Choroid plexus epithelial cell (primary cell): Measurements from ENCODE around the gene FBN2.
A peak's percentile ranks its signal among the peaks of the same experiment; 100 is the strongest.

Source experiments
- DNase-seq: peaks from one replicate; pipeline ENCODE4 v3.0.0-alpha.2; 2010; ENCODE audit warnings: low read depth
- H3K4me3 ChIP-seq: 2 replicates; pipeline ENCODE4 v1.5.1; 2011; ENCODE audit warnings: low read depth, mild to moderate bottlenecking, control low read depth, low read length, moderate library complexity
- TF ChIP-seq, protein P1 (sequence below): conservative IDR thresholded peaks from 2 replicates; pipeline ENCODE4 v1.5.1; 2011; ENCODE audit warnings: low read depth, mild to moderate bottlenecking, control low read depth, inconsistent platforms, low read length, moderate library complexity

The FBN2 gene

DNA sequence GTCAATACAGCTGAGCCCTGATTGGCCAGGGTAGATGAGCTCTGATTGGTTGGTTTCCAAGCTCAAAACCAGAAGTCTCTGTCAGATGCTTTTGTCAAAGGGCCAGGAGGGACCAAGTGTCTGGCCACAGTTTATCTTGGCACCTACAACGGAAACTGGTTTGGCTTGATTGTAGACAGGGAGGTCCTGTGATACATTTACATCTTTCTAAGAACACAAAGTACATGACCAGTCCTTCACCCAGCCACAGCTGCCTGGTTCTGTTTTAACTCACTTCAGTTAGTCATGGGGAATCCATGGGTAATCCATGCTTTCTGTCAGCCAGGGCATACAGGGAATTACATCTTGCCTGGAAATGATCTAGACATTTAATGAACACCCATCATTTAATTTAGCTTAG, 283.3 kb downstream of the FBN2 start:
- TF ChIP-seq, protein P1, sequence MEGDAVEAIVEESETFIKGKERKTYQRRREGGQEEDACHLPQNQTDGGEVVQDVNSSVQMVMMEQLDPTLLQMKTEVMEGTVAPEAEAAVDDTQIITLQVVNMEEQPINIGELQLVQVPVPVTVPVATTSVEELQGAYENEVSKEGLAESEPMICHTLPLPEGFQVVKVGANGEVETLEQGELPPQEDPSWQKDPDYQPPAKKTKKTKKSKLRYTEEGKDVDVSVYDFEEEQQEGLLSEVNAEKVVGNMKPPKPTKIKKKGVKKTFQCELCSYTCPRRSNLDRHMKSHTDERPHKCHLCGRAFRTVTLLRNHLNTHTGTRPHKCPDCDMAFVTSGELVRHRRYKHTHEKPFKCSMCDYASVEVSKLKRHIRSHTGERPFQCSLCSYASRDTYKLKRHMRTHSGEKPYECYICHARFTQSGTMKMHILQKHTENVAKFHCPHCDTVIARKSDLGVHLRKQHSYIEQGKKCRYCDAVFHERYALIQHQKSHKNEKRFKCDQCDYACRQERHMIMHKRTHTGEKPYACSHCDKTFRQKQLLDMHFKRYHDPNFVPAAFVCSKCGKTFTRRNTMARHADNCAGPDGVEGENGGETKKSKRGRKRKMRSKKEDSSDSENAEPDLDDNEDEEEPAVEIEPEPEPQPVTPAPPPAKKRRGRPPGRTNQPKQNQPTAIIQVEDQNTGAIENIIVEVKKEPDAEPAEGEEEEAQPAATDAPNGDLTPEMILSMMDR = no peak
- DNase-seq = peak; percentile 46
- no peak overlapping the region for H3K4me3 ChIP-seq

DNA sequence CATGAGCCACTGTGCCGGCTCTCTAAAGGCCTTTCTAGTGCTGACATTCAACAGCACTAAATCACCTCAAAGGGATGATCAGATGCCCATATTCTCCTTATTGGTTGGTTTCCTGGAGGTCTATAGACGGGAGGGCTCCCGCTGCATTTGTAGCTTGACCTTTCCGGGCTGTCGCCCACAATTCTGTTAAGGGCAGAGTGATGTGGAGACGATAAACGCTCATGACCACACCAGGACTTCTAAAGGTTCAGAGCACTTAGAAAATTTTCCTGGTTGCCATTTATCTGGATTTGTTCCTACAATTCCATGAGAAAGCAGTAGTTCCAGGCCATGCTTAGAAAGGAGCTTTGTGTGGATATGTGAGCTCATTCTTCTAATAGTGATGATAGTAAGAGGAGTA, 284.2 kb downstream of the FBN2 start:
- TF ChIP-seq, protein P1 = no peak
- DNase-seq = no peak
- H3K4me3 ChIP-seq = no peak overlapping the region

DNA sequence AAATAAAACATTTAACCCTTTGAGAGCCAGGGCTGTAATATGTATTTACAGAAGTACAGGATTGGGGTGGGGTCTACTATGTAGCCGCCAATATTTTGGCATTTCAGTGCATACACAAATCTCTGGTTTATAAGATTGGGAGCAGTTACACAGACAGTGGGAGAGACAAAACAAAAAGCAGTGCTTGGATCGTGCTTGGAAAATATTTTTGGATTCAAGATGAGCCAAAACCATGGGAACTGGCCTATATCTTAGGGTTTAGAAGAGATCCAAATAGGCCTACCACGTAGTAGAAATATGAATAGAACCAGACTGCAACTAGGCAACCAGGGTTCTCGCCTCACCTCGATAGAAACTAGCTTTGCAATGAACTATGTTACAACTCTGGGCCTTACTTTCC, 284.9 kb downstream of the FBN2 start:
- TF ChIP-seq, protein P1 = no peak
- no peak overlapping the region for H3K4me3 ChIP-seq
- DNase-seq = no peak

DNA sequence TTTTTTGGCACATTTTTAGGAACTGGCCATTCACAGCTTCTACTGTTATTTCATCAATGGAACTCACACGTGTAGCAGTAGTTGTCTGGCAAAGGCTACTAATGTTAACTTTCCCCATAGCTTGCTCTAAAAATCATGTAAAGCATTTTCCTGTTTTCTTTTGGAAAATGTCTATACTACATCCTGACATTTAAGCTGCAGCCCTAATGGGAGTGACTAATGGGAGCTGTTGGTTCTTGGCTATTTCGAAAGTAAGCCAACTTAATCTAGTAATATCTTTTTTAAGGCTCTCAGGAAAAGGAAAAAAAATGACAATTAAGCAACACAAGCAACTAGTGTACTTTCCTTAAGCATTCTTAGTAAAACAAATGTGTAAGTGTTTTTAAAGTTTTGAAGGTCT, 285.3 kb downstream of the FBN2 start:
- TF ChIP-seq, protein P1 = no peak
- H3K4me3 ChIP-seq = no peak overlapping the region
- peak; percentile 52 for DNase-seq

DNA sequence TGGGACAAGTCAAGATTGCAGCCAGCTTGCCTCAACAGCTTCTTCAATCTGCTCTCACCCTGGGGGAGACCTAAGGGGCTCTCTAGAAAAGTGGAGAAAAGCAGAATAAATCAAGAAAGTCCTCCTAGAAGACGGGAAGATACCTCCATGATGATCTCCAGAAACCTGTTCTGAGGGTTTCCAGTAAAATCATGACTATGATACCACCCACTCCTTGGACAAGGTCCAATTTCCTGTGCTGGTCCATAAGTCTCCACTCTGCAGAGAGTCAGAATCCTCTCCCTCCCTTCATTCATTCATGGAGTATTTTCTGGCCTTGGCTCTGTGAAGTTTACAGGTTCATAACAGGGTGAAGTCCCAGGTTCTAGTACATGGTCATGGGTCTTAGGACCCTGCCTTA, 285.8 kb downstream of the FBN2 start:
- no peak overlapping the region for H3K4me3 ChIP-seq
- DNase-seq = peak; percentile 24
- TF ChIP-seq, protein P1 = no peak

DNA sequence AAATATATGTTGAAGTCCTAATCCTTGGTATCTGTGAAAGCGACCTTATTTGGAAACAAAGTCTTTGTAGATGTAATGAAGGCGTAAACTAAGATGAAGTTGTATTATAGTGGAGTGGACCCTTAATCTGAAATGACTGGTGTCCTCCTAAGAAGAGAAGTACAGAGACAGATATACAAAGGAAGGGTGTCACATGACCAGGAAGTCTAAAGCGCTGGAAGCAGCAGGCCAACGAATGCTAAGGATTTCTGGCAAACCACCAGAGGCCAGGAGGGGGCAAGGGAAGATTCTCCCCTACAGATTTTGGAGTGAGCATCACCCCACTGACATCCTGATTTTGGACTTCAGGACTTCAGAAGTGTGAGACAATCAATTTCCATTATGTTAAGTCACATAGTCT, 292.1 kb downstream of the FBN2 start:
- H3K4me3 ChIP-seq = no peak overlapping the region
- DNase-seq = no peak
- TF ChIP-seq, protein P1 = no peak

DNA sequence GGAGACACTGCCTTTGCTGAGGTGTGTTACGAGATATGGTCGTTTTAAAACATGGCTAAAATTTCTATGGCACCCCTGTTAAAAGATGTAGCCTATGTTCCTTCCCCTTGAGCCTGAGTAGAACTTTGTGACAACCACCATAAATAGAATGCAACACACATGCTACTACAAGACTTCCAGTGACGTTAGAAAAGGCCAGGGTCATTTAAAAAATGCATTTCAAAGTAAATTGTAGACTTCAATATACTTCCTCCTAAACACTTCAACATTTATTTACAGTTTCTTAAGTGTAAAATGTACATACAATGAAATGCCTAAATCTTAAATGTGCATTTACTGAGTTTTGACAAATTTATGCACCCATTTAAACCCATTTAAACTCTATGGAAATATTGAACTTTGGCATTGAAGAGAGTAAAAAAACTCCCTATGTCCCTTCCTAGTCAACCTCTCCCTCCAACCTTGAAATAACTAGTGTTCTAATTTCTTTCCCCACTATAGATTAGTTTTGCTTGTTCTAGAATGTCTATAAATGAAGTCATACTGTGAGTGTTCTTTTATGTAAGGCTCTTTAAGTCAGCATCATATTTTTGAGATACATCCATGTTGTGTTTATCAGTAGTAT, 294.0 kb downstream of the FBN2 start:
- TF ChIP-seq, protein P1 = no peak
- no peak overlapping the region for H3K4me3 ChIP-seq
- DNase-seq = no peak
